Astrocyte (in vitro differentiated cells and primary cell): ENCODE results near the gene AUTS2.

ENCODE experiments used
- EZH2 ChIP-seq: IDR thresholded peaks from 2 replicates; pipeline ENCODE4 v1.6.1; 2012; ENCODE audit warnings: mild to moderate bottlenecking, low read length, inconsistent platforms; ENCODE audit not compliant: insufficient read depth
- TF ChIP-seq, protein P1 (sequence below): IDR thresholded peaks from 2 replicates; pipeline ENCODE4 v1.5.1; 2011; ENCODE audit warnings: low read depth, mild to moderate bottlenecking, inconsistent platforms, low read length, moderate library complexity; ENCODE audit not compliant: insufficient read depth

DNA sequence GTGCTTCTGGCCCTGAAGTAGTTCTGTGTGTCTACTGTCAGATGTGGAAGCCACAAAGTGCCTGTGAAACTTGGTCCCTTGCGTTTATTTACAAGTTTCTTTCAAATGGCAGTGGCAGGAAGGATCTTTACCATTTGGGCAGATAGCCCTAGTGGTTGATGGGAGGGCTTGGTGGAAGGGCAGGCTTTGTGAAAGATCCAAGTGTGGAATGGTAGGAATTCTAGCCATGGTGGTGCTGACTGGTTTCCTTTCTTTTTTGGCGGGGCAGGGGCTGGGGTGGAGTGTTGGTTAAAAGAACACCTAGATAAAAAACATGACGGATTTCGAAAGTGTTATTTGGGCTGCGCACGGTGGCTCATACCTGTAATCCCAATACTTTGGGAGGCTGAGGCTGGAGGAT lies 27.0 kb downstream of the AUTS2 start:
- no peak for TF ChIP-seq EZH2
- TF ChIP-seq, protein P1, sequence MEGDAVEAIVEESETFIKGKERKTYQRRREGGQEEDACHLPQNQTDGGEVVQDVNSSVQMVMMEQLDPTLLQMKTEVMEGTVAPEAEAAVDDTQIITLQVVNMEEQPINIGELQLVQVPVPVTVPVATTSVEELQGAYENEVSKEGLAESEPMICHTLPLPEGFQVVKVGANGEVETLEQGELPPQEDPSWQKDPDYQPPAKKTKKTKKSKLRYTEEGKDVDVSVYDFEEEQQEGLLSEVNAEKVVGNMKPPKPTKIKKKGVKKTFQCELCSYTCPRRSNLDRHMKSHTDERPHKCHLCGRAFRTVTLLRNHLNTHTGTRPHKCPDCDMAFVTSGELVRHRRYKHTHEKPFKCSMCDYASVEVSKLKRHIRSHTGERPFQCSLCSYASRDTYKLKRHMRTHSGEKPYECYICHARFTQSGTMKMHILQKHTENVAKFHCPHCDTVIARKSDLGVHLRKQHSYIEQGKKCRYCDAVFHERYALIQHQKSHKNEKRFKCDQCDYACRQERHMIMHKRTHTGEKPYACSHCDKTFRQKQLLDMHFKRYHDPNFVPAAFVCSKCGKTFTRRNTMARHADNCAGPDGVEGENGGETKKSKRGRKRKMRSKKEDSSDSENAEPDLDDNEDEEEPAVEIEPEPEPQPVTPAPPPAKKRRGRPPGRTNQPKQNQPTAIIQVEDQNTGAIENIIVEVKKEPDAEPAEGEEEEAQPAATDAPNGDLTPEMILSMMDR, result no peak
